ENCODE results near the gene RAX2.

RAX2 gene

GRCh38 chr19:3730457-3730958, 41.5 kb downstream of the RAX2 start:
- DNase-seq (ENCODE audit: low read depth): no peak

GRCh38 chr19:3725640-3726310, 46.3 kb downstream of the RAX2 start:
- no peak for DNase-seq (ENCODE audit: low read depth)

DNA sequence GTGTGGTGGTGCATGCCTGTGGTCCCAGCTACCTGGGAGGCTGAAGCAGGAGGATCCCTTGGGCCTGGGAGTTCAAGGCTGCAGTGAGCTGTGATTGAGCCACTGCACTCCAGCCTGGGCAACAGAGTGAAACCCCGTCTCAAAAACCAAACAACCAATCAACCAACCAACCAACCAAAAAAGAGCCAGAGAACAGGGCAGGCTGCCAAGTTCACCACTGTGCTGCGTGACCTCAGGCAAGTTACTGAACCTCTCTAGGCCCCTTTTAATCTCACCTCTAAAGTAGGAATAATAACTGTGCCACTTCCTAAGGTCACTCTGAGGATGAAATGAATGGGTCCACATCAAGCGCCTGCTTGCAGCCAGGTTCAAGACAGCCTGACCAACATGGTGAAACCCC, 46.9 kb downstream of the RAX2 start:
- DNase-seq (ENCODE audit: low read depth): no peak

DNA sequence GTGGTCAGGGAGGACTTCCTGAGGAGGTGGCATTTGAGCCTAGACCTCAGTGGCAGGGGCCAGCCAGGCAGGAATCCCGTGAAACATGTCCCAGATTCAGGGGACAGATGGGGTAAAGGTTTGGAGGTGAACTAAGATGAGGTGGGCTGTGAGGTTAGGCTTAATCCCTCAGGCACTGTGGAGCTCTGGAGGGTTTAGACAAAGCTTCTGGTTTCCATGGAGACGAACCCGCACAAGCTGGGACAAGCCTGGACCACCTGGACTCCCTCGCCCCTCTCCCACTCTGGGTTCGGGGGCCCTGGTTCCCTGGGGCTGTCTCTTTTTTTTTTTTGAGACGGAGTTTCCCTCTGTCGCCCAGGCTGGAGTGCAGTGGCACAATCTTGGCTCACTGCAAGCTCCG, 48.1 kb downstream of the RAX2 start:
- DNase-seq (ENCODE audit: low read depth): no peak

DNA sequence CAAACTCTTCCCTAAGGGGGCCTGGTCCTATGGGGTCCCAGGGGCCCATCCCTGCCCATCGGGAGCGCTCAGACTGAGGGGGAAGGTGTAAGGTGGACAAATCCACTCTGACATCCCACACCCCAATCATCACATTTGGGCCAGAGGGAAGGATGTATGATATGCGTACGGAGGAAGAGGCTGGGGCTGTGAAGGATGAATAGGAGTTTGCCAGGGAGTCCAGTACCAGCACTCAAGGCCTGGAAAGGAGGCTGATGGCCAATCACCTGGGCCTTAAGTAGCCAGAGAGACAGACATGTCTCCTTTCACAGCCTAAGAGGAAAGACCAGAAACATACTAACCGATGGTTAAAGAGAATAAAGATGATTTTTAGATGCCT, 48.9 kb downstream of the RAX2 start:
- DNase-seq (ENCODE audit: low read depth): no peak

- no peak for DNase-seq (ENCODE audit: low read depth)
Measured at GRCh38 chr19:3722443-3723109, 49.5 kb downstream of the RAX2 start.

DNA sequence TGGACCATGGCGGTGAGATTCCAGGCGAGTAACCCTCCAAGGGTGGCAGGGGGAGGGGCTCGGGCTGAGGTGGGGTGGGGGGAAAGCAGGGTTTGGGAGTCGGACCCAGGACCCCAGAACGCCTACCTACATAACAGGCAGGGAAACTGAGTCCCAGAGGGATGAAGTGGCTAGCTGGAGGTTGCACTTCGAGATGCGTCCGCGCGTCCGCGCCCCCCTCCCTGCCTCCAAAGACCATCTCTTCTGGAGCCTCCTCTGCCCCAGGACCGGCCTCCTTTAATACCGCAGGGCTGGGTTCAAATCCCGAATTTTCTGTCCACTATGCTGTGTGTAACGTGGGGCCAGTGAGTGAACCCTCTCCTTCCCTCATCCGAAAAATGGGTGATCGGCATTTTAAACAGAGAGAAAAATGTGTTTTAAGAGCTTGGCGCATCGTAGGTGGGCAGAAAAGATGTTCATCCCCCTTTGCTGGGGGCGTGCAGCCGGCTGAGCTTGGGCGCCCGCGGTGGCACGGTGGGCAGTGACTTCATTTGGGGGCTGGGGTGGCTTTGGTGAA, 50.1 kb downstream of the RAX2 start:
- DNase-seq (ENCODE audit: low read depth): no peak

GRCh38 chr19:3721131-3721886, 50.7 kb downstream of the RAX2 start:
- peak; percentile 84 for DNase-seq (ENCODE audit: low read depth)

DNA sequence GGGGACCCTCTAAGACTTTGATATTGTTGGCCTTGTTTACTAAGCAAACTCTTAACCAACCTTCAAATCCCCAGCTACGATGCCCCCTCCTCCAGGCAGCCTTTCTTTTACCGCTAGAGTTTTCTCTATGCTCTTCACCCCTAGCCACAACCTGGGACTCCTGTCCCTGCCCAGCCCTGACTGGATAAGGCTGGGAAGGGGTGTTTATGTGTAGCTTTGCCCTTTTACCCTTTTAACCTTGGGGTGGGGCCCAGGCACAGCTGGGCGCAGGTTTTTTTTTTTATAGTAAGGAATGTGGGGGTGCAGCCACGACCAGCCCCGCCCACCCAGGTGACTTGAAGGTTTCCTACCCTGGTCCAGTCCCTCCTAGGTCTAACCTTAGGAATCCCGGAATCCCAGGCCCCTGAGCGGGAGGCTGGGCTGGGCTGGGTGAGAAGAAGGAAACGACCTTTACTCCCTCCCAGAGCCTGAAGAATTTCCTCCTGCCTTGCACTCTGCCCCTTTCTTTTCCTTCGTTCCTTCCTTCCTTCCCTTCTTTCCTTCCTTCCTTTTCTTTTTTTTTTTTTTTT, 51.6 kb downstream of the RAX2 start:
- DNase-seq (ENCODE audit: low read depth): no peak

- no peak for DNase-seq (ENCODE audit: low read depth)
Measured at GRCh38 chr19:3719868-3720267, 52.2 kb downstream of the RAX2 start.
